ENCODE results near the gene SNX8. TPM values are rescaled to one million over a fixed set of nuclear protein-coding genes. Genes with fewer than 3 reads are reported as not detected.

Gene SNX8
- total RNA-seq, 2 donors from 2014 or later, result 53.0 to 53.2 TPM

- Mint-ChIP-seq H3K9me3 (no peaks in the 10 kb centered on the region), H3K36me3 (ENCODE audit: low read depth) (peaks cover 65% of the 10 kb centered on the region), H3K4me1 (peaks cover 5% of the 10 kb centered on the region), H3K4me3 (no peak overlapping the region), H3K27me3 (ENCODE audit: insufficient read depth) (no peaks in the 10 kb centered on the region), H3K27ac (no peak overlapping the region)
- H3K4me3 ChIP-seq (ENCODE audit: low read length), result no peak overlapping the region
- DNase-seq, result no peak
- H3K4me1 ChIP-seq (ENCODE audit: control insufficient read depth, insufficient read depth, low read length), result no peaks in the 10 kb centered on the region
- H3K9me3 ChIP-seq (ENCODE audit: control insufficient read depth, low read length), result no peaks in the 10 kb centered on the region
- H3K27me3 ChIP-seq (ENCODE audit: control insufficient read depth, insufficient read depth, low read length, poor library complexity, severe bottlenecking), result no peaks in the 10 kb centered on the region
- TF ChIP-seq CTCF (conservative IDR thresholded peaks at IDR 0.05), result no peak
- H3K9ac ChIP-seq (ENCODE audit: extremely low read depth, low read length, poor library complexity, severe bottlenecking), result no peak overlapping the region
- WGBS, 2 experiments (ENCODE audit: insufficient coverage in 1 of 2, insufficient read length in 1 of 2), result 95 to 97% methylated on average over 12 to 19 of the region's 19 CpGs
- no peak overlapping the region for H3K27ac ChIP-seq (ENCODE audit: low read depth, low read length)
- H3K36me3 ChIP-seq (ENCODE audit: control insufficient read depth, insufficient read depth, low read length), result peaks cover 57% of the 10 kb centered on the region
These were observed 94.2 kb downstream of the SNX8 start for GRCh38 chr7:2220030-2220429.

- Mint-ChIP-seq H3K4me3 (no peak overlapping the region), H3K36me3 (ENCODE audit: low read depth) (peaks cover 66% of the 10 kb centered on the region), H3K27ac (no peak overlapping the region), H3K9me3 (no peaks in the 10 kb centered on the region), H3K4me1 (peaks cover 5% of the 10 kb centered on the region), H3K27me3 (ENCODE audit: insufficient read depth) (no peaks in the 10 kb centered on the region)
- Histone ChIP-seq H3K27ac (ENCODE audit: low read depth, low read length) (no peak overlapping the region), H3K9ac (ENCODE audit: extremely low read depth, low read length, poor library complexity, severe bottlenecking) (no peak overlapping the region), H3K36me3 (ENCODE audit: control insufficient read depth, insufficient read depth, low read length) (peaks cover 56% of the 10 kb centered on the region), H3K4me1 (ENCODE audit: control insufficient read depth, insufficient read depth, low read length) (no peaks in the 10 kb centered on the region), H3K4me3 (ENCODE audit: low read length) (no peak overlapping the region), H3K9me3 (ENCODE audit: control insufficient read depth, low read length) (no peaks in the 10 kb centered on the region), H3K27me3 (ENCODE audit: control insufficient read depth, insufficient read depth, low read length, poor library complexity, severe bottlenecking) (no peaks in the 10 kb centered on the region)
- 87 to 100% methylated on average over 1 to 8 of the region's 8 CpGs for WGBS, 2 experiments (ENCODE audit: insufficient coverage in 1 of 2, insufficient read length in 1 of 2)
- no peak for DNase-seq
- TF ChIP-seq CTCF (conservative IDR thresholded peaks at IDR 0.05), result no peak
These were observed 94.6 kb downstream of the SNX8 start for GRCh38 chr7:2219606-2220005.

GRCh38 chr7:2219136-2219535 lies 95.1 kb downstream of the SNX8 start:
- H3K9ac ChIP-seq (ENCODE audit: extremely low read depth, low read length, poor library complexity, severe bottlenecking), result no peak overlapping the region
- no peak overlapping the region for H3K27ac ChIP-seq (ENCODE audit: low read depth, low read length)
- no peaks in the 10 kb centered on the region for H3K4me1 ChIP-seq (ENCODE audit: control insufficient read depth, insufficient read depth, low read length)
- DNase-seq, result no peak
- 95 to 97% methylated on average over 14 to 15 of the region's 15 CpGs for WGBS, 2 experiments (ENCODE audit: insufficient coverage in 1 of 2, insufficient read length in 1 of 2)
- H3K36me3 ChIP-seq (ENCODE audit: control insufficient read depth, insufficient read depth, low read length), result peaks cover 58% of the 10 kb centered on the region
- no peaks in the 10 kb centered on the region for H3K27me3 ChIP-seq (ENCODE audit: control insufficient read depth, insufficient read depth, low read length, poor library complexity, severe bottlenecking)
- Mint-ChIP-seq H3K4me3 (no peak overlapping the region), H3K36me3 (ENCODE audit: low read depth) (peaks cover 67% of the 10 kb centered on the region), H3K9me3 (no peaks in the 10 kb centered on the region), H3K27ac (no peak overlapping the region), H3K27me3 (ENCODE audit: insufficient read depth) (no peaks in the 10 kb centered on the region), H3K4me1 (peaks cover 5% of the 10 kb centered on the region)
- H3K9me3 ChIP-seq (ENCODE audit: control insufficient read depth, low read length), result no peaks in the 10 kb centered on the region
- no peak overlapping the region for H3K4me3 ChIP-seq (ENCODE audit: low read length)
- TF ChIP-seq CTCF (conservative IDR thresholded peaks at IDR 0.05), result no peak

Data from endodermal cell (in vitro differentiated cells).